ENCODE results near the gene ZBTB25. TPM values are rescaled to one million over a fixed set of nuclear protein-coding genes. Genes with fewer than 3 reads are reported as not detected.

The ZBTB25 gene
- total RNA-seq, 1 donor from 2014 or later, result 14.1 TPM

- DNase-seq (ENCODE audit: low read depth, low spot score), result peak; percentile 93
- Mint-ChIP-seq H3K27me3 (ENCODE audit: low read depth) (peaks cover 11% of the 10 kb centered on the region), H3K9me3 (peaks cover 8% of the 10 kb centered on the region), H3K36me3 (ENCODE audit: low read depth) (peaks cover 6% of the 10 kb centered on the region), H3K27ac (ENCODE audit: unreplicated experiment) (peak within 1 kb of the TSS; percentile 99), H3K4me3 (peak within 1 kb of the TSS; percentile 97), H3K4me1 (peaks cover 12% of the 10 kb centered on the region)
- TF ChIP-seq CTCF (conservative IDR thresholded peaks at IDR 0.05), result peak; percentile 71
Measured at GRCh38 chr14:64540208-64541202, 36.9 kb upstream of the ZBTB25 start, which contains the start of gene HSPA2. TSS of gene HSPA2 (plus strand) at chr14:64540741. CDS start at chr14:64540850, 109 bp downstream.

GRCh38 chr14:64536488-64537245, 33.0 kb upstream of the ZBTB25 start:
- Mint-ChIP-seq H3K9me3 (peaks cover 5% of the 10 kb centered on the region), H3K4me3 (peak overlapping the region; percentile 24), H3K4me1 (peaks cover 12% of the 10 kb centered on the region), H3K27me3 (ENCODE audit: low read depth) (peaks cover 8% of the 10 kb centered on the region), H3K27ac (ENCODE audit: unreplicated experiment) (no peak overlapping the region), H3K36me3 (ENCODE audit: low read depth) (peaks cover 6% of the 10 kb centered on the region)
- no peak for TF ChIP-seq CTCF (conservative IDR thresholded peaks at IDR 0.05)
- DNase-seq (ENCODE audit: low read depth, low spot score), result no peak

- Mint-ChIP-seq H3K4me3 (no peak overlapping the region), H3K4me1 (no peaks in the 10 kb centered on the region), H3K27me3 (ENCODE audit: low read depth) (no peaks in the 10 kb centered on the region), H3K36me3 (ENCODE audit: low read depth) (peaks cover 3% of the 10 kb centered on the region), H3K27ac (ENCODE audit: unreplicated experiment) (peak overlapping the region; percentile 24), H3K9me3 (no peaks in the 10 kb centered on the region)
- DNase-seq (ENCODE audit: low read depth, low spot score), result no peak
- no peak for TF ChIP-seq CTCF (conservative IDR thresholded peaks at IDR 0.05)
Measured at GRCh38 chr14:64531567-64531966, 27.9 kb upstream of the ZBTB25 start.

- H3K36me3 Mint-ChIP-seq (ENCODE audit: low read depth), result peaks cover 3% of the 10 kb centered on the region
- no peaks in the 10 kb centered on the region for H3K9me3 Mint-ChIP-seq
- no peaks in the 10 kb centered on the region for H3K27me3 Mint-ChIP-seq (ENCODE audit: low read depth)
- DNase-seq (ENCODE audit: low read depth, low spot score), result no peak
- H3K4me3 Mint-ChIP-seq, result no peak overlapping the region
- no peaks in the 10 kb centered on the region for H3K4me1 Mint-ChIP-seq
- no peak overlapping the region for H3K27ac Mint-ChIP-seq (ENCODE audit: unreplicated experiment)
- TF ChIP-seq CTCF (conservative IDR thresholded peaks at IDR 0.05), result no peak
Measured at GRCh38 chr14:64525354-64525753, 21.7 kb upstream of the ZBTB25 start.

- no peaks in the 10 kb centered on the region for H3K27me3 Mint-ChIP-seq (ENCODE audit: low read depth)
- no peaks in the 10 kb centered on the region for H3K36me3 Mint-ChIP-seq (ENCODE audit: low read depth)
- no peaks in the 10 kb centered on the region for H3K4me1 Mint-ChIP-seq
- H3K27ac Mint-ChIP-seq (ENCODE audit: unreplicated experiment), result no peak overlapping the region
- no peak for TF ChIP-seq CTCF (conservative IDR thresholded peaks at IDR 0.05)
- no peak overlapping the region for H3K4me3 Mint-ChIP-seq
- no peaks in the 10 kb centered on the region for H3K9me3 Mint-ChIP-seq
- DNase-seq (ENCODE audit: low read depth, low spot score), result no peak
Measured at GRCh38 chr14:64522591-64523355, 19.1 kb upstream of the ZBTB25 start.

Data from neural crest cell (in vitro differentiated cells).